ENCODE data around the gene SFT2D3.

SFT2D3 gene

DNA sequence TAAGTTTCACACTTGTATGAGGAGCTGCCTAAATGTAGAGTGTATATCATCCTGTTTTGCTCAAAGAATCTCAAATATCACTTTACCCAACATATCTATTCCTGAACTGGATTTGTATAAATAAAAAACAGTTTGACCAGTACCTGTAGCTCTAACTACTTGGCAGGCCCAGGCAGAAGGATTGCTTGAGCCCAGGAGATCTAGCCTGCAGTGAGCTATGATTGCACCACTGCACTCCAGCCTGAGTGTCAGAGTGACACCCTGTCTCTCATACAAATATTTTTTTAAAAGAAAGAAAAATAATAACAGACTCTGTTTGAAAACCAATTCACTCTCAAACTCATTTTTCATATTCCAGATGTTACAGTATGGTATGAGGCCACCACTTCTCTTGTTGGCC lies 18.2 kb upstream of the SFT2D3 start:
- DNase-seq, result no peak

DNA sequence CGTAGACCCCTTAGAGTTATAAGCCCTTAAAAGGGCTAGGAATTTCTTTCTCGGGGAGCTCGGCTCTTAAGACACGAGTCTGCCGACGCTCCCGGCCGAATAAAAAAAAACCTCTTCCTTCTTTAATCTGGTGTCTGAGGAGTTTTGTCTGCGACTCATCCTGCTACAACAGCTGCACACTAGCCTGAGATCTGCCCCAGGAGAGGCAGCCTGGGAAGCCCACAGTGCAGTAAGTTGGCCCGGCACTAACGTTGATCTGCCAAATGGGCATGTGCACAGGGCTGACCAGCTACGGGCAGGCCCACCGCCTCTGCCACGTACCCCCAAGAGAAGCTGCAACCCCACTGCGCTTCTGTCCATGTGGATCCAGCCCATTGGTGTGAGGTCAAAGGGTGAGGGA lies 17.5 kb upstream of the SFT2D3 start:
- no peak for DNase-seq

DNA sequence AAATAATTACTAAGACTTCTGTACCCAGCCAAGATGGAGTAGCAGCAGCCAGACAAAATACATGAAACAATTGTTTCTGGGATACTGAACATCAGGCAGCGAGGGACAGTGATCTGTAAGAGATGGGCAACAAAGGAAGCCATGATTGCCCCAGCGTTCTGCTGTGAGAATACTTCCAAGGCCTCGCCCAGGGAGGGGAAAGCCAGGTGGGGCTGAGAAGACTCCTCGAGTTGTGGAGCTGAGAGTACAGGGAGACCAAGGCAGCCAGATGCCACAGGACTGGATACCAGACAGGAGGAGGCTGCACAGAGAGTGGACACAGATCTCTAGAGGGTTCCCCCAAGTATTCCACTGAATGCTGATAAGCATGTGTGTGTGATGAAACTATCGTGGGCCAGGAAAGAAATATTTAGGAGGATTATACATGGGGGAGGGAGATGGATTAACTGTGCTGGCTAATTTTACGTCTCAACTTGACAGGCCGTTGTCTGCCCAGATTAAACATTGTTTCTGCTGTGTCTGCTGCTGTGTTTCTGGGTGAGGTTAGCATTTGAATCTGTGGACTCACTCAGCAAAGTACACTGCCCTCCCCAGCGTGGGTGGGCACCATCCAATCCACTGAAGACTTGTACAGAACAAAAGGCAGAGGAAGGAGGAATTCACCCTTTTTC lies 15.8 kb upstream of the SFT2D3 start:
- DNase-seq, result no peak

DNA sequence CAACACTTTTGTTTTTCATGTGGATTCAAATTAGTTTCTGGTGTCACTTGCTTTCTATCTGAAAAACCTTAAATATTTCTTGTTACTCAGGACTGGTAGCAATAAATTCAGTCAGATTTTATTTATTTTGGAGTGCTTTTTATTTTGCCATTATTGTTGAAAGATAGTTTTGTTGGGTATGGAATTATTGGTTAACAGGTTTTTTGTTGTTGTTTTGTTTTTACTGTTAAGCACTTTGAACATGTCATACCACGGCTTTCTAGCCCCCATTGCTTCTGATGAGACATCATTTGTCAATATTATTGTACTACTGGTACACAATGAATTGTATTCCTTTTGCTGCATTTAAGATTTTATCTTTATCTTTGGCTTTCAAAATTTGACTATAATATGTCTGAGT lies 12.9 kb upstream of the SFT2D3 start:
- DNase-seq, result no peak

DNA sequence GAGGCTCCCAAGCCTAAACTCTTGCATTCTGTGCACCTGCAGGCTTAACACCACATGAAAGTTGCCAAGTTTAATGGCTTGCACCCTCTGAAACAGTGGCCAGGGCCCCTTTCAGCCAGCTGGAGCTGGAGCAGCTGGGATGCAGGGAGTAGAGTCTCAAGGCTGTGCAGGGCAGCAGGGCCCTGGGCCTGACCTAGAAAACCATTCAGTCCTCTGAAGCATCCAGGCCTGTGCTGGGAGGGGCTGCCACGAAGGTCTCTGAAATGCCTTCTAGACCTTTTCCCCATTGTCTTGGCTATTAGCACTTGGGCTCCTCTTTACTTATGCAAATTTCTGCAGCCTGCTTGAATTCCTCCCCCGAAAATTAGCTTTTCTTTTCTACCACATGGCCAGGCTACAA lies 10.6 kb upstream of the SFT2D3 start:
- DNase-seq, result no peak

DNA sequence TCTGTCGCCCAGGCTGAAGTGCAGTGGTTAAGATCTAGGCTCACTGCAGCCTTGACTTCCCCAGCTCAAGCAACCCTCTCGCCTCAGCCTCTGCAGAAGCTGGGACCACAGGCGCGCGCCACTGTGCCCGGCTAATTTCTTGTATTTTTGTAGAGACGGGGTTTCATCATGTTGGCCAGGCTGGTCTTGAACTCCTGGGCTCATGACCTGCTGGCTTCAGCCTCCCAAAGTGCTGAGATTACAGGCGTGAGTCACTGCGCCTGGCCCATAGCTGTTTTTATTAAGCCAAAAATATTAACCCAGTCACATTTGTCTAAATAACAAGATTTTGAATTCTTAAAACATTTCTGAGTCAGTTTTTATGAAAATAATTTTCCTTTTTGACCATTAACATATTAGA lies 6.3 kb upstream of the SFT2D3 start:
- no peak for DNase-seq

DNA sequence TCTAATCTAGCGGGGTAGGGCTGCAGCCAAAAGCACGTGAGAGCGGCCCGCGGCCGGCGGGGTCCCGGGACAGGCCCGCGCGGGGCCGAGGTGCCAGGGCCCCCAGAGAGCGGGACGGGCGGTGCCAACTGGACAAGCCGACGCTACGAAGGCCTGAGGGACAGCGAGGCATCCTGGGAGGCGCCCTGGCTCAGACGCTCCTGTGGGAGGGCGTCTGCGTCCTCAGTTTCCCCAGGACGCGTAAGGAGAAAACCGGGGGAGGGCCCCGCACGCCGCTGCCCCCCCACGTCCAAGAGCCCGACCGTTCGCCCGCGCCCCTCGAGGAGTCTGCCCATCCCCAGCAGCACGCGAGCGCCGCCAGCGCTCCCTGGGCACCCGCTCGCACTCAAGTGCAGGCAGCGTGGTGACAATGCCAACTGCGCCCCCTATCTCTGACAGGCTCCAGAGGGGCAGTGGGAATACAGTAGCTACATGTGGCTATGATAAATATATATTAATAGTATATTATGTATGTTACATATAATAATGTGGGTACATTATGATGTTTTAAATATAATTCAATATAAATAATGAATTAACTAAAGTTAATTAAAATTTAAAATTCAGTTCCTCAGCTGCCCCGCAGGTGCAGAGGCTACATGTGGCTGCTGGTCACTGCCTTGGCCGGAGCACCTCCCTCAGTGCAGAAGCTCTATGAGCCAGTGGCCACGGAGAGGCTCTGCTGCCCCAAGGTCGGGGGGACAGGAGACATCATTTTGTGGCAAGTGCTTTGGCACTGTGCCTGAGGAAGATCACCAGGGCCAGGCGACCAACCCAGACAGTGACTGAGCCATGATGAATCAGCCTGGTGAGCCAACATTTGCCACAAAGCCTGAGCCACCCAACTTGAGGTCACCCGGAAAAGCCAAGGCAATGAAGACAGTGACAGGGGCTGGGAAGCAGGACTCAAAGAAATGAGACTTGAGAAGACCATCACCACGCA lies 5.5 kb upstream of the SFT2D3 start:
- peak; percentile 35 for DNase-seq

DNA sequence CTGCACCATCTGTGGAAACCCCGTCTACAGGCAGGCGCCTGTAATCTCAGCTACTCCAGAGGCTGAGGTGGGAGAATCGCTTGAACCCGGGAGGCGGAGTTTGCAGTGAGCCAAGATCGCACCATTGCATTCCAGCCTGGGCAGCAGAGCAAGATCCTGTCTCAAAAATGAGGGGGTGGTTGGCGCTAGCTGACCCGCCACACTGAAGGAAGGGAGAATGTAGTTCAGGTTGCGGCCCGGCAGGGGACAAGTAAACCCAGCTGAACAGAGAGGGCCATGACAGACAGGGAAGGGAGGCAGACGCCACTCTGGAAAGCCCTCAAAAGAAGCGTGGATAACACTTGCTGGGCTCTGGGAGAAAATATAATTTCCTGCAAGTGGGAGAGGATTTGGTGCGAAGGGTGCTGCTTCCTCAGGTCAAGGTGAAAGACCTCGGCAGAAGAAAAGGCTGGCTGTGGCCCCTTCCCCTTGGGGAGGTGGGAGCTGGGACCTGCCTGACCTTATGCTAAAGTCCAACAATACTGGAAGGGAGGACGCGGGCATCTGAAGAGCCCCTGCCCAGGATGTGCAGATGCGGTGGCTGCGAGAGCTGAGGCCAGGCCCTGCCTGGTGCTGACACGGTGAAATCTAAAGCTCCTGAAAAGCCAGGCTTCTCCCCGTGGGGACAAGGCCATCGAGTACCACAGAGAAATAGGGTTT lies 3.7 kb upstream of the SFT2D3 start:
- DNase-seq, result no peak

DNA sequence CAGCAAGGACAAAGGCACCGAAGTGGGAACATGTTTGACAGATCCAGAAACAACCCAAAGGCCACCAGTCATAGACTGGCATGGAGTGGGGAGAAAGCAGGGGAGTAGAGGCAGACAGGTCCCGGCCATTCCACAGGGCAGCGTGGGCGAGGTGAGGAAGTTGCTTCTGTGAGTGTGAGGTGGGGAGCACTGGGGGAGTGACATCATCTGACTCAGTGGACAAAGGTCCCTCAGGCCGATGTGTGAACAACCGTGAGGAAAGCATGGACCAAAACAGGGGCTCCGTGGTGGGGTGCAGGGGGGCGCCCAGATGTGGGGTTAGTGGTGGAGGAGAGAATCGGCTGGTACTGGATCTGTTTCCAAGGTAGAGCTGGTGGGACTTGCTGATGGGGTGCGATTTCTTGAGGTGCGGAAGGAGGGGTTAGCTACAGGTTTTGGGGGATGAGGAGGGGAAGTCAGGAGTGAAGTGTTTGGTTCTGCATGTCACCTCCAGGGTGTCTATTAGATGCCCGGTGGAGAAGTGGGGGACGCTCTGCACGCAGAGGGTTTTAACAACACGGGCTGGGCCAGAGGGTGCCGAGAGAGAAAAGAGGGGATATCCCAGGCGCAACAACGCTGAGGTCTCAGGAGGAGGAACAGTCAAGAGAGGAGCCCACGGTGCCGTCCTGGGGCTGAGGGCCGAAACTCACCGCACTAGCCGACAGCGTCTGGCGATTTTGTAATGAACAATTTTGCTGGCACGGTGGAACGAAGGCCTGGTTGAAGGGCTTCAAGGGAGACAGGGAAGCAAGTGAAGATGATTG lies 2.5 kb upstream of the SFT2D3 start:
- no peak for DNase-seq

DNA sequence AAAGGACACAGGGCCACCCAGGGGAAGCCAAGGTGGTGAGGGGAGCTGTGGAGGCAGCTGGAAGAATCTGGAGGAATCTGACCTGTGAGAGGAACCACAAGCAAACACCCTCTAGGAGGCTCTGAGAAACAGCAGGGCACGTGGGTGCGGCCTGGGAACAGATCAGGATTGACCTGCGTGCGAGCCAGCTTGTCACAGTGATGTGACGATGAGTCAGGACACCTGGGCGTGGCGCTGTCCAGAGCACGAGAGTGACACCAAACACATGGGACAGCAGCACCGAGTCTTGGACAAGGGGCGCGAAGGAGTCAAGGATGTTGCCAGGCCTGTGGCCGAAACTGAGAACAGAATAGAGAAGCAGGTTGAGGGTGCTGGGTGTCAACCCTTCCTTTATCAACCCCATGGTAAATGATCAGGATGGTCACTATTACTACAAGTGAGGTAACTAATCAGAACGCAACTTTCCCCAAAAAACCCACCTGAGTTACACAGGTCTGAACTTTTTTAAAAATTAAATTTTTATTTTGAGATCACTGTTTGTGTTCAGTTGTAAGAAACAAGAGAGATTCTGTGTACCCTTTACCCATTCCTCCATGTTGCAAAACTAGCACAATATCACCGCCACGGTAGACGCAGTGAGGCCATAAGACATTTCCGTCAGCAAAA lies 637 bp upstream of the SFT2D3 start:
- DNase-seq, result peak; percentile 16

DNA sequence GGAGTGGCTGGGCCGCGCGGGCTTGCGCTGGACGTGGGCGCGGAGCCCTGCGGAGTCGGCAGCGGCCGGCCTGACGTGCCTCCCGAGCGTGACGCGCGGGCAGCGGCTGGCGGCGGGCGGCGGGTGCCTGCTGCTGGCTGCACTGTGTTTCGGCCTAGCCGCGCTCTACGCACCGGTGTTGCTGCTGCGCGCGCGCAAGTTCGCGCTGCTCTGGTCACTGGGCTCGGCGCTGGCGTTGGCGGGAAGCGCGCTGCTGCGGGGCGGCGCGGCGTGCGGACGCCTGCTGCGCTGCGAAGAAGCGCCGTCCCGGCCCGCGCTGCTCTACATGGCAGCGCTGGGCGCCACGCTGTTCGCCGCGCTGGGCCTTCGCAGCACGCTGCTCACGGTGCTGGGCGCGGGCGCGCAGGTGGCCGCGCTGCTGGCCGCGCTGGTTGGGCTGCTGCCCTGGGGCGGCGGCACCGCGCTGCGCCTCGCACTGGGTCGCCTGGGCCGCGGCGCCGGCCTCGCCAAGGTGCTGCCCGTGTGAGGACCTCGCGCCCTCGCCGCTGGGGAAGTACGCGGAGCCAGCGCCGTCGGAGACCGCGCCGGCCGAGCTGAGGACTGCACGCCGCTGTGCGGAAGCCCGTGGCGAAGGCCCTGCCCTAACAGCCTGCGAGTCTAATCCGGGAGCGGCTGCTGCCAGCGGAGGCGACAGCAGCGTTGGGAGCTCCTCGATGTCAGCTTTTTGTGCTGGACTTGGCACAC lies 526 bp downstream of the SFT2D3 start:
- DNase-seq, result peak; percentile 81

DNA sequence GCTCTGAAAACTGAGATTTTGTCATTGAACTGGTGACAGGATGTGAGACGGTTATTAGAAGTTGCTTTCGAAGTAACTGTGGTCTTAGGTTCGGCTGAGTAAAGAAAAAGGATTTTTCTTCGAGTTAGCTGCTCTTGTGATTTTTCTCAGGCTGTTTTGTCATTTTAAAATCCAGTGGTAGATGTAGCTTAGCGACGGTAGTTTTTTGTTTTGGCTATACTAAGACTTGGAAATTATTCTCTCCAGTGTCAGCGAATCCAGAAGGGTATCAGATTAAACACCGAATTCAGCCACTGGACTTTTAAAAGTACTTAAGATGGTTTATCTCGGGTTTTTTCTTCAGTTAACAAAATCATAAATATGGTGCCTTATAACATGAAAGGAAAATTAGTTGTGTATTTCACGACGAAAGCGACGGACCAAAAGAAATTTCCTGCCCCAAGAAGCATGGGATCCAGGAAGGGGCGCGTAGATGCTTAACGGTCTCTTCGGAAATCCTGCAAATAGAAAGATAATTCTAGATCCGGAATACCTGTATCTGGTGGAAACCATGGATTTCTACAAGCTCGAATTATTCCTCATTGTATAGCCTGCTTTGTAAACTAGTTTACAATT lies 1.2 kb downstream of the SFT2D3 start:
- no peak for DNase-seq

DNA sequence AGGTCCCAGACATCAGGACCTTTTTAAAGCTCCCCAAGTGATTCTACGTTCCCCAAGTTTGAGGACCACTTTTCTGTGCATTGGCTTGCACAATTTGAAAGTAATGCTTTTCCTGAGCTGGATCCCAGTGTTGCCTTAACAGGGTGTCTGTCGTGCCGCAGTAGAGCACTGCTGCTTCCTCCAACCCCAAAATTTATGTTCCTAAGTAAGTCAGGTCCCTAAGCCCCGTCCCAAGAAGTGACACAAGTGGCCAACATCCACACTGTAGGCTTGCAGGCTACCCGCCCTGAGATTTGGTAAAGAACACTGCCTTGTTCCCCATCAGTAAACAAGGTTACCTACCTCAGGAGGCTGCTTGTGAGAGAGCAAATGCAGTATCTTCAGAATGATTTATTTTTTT lies 2.0 kb downstream of the SFT2D3 start:
- no peak for DNase-seq

DNA sequence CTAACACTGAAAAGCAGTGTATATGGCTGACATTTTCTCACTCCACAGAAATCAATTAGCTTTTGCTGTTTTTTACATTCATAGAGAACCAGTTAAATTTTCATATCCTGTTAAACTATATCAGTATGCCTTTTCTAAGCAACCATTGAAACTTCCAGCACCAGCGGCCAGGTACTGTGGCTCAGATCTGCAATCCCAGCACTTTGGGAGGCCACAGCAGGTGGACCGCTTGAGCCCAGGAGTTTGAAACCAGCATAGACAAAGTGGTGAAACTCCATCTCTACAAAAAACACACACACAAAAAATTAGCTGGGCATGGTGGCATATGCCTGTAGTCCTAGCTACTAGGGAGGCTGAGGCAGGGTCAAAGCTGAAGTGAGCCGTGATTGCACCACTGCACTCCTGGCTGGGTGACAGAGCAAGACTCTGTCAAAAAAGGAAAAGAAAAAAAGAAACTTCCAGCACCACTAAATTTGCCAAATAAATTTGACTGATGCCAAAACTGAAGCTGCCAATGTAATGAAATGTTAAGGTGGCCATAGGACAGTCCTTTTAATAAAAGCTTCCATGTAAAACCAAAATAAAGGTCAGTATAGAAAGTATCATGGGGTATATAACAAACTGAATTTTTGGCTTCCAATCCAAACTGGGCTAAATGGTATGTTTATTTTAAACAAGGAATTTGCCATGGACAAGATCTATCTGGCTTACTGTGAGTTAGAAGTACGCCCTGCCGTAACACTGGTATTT lies 3.5 kb downstream of the SFT2D3 start:
- no peak for DNase-seq

DNA sequence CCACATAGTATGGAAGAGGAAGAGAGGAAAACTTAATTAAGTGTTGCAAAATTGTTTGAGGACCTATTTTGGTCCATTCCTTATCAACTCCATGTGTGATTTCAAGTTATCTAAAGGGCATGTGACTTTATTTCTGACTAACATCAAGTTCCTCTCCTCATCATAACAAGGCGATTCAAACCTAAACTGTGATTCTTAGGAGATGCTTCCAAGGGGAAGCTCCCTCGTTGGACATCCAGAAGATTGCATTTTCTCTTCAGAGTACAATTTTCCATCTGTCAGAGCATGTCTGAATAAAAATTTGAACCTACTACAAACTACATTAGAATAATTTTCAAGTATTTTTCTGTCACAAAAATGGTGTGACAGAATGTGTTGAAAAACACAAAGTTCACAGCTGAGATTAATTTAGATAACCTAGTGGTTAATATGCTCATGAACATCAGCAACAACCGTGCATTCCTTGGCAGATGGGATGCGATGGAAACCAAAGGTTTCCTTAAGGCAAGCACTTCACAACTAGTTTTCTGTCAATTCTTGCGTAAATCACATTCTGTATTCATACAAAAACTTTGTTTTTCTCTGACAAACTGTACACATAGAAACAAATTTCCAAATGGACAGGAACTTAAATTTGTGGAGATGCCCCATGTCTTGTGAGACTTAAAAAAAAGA lies 4.2 kb downstream of the SFT2D3 start:
- no peak for DNase-seq

DNA sequence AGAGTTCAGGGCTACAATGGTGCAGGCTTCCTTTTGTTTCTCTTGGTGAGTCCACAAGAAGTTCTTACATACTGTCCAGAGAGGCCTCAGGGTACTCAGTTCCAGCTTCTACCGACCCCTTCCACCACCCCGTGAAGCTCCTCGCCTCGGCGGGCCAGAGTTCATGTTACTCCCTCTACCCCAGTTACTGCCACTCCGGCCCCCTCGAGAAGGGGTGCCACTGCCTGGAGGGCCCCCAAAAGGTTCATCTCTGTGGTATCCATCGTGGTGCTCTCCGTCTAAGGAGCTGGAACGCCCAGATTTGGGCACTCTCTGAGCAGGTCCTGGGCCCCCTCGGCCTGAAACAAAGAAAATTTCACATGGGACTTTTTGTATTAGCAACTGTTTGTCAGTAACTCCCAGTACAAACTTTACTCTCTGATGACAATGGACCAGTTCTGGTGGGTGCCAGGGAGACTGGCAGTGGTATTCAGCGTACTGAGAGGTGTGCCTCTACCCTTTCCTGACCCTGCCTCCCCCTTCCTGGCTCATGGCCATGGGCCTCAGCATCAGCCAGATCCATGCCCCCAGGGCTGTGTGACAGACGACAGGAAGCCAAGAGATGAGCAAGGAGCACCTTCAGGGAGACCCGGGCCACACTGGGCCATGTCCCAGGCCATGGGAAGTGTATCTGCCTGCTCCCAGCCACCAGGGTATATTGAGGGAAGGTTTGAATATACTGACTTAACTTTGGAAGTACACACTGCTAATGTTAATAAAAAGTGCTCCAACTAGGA lies 5.1 kb downstream of the SFT2D3 start:
- no peak for DNase-seq

DNA sequence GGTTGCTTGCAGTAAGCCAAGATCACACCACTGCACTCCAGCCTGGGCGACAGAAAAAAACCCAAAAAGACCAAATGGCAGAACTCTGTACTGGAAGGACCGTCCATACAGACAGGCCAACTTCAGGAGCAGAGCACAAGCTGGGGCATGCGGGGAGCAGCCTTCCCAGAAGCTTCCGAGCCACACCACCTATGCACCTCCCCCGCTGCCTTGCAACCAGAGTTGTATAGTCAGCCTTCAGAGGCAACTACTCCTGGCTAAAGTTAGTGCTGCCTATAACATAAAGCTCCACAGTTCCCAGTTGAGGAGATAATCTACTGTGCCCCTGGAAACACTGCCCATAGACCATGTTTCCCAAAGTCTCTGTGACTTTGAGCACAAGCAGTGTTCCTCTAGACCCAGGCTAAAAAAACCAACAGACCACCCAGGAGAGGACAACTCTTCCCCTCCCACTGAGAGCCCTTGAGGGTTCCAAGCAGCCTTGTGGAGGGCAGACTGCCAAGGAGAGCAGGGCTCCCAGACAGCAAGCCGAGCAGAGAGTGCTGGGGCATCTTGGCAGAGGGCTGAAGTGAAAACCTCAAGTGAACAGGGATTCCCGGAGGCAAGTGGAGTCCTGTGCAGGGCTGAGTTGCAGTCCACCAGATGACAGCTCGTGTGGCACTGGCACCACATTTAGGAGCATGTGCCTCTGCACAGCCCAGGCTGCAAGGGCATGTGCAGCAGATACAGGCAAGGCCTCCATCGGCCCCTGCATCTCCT lies 6.8 kb downstream of the SFT2D3 start:
- DNase-seq, result no peak

DNA sequence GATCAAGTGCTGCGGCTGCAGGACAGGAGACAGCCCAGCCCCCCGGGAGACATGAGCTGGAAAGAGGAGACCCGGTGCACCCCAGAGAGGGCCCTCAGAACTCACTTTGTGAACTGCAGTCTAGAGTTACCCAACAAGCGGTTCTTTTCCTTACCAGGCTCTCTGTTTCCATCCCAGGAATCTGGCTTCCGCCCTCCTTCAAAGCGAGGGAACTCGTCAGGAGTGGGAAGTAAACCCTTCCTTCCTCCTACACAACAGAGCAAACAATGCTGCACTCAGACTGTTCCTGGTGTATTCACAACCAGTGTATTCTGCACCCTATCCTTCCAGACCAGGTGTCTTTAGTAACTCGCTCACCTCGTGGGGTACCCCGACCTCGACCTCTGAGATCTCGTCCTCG lies 8.0 kb downstream of the SFT2D3 start:
- DNase-seq, result no peak
